GM10847 (cell line): ENCODE results near the gene SPNS2.

ENCODE experiments used
- POLR2A ChIP-seq: IDR thresholded peaks from 2 replicates; pipeline ENCODE4 v1.6.1; 2011; ENCODE audit not compliant: insufficient read length; ENCODE audit errors: extremely low read depth

The SPNS2 gene

GRCh38 chr17:4520894-4521600 lies 22.4 kb downstream of the SPNS2 start:
- TF ChIP-seq POLR2A, result no peak

- TF ChIP-seq POLR2A, result no peak
Observed at GRCh38 chr17:4522661-4523060, 24.0 kb downstream of the SPNS2 start.

- TF ChIP-seq POLR2A, result no peak
Observed at GRCh38 chr17:4523946-4524345, 25.3 kb downstream of the SPNS2 start.

DNA sequence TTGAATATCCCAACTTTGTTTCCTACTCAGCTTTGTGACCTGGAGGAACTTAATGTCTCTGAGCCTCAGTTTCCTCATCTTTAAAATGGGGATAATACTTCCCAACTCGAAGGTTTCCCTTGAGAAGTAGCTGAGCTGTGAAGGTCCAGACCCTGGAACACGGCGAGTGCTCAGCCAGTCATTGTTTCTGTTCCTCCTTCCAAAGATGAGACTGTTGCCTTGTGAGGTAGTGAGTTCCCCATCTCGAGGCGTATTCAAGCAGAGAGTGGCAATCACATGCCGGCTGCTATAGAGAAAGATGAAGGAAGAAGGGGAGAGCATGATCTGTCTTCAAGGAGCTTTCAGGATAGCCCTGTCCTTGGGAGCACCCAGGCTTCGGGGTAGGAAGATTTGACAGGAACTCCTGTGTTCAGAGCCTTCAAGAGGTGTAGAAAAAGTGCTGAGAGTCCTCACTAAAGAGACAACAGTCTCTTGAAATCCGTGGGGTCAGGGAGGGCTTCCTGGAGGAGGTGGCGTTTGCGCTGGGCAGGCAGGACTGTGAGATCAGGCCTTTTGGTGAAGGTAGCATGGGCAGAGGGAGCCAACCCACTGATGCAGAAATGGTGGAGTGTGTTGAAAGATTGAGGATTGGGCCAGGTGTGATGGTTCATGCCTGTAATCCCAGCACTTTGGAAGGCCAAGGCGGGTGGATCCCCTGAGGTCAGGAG lies 27.2 kb downstream of the SPNS2 start:
- TF ChIP-seq POLR2A, result no peak

DNA sequence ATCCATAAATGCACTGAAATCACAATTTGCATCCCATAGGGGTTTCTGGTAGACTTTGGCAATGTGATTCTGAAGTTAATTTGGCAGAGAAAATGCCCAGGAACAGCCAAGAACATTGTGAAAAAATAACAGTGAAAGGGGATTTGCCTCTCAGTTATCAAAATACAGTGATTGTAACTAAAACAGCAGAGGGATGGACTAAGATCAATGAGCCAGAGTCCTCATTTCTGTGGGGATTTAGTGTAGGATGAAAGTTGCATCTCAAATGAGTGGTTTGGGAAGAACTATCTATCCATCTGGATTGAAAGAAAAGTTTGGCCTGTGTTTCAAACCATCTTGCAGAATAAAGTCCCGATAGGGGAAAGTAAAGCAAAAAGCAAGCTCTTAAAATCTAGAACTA lies 28.5 kb downstream of the SPNS2 start:
- TF ChIP-seq POLR2A, result no peak

DNA sequence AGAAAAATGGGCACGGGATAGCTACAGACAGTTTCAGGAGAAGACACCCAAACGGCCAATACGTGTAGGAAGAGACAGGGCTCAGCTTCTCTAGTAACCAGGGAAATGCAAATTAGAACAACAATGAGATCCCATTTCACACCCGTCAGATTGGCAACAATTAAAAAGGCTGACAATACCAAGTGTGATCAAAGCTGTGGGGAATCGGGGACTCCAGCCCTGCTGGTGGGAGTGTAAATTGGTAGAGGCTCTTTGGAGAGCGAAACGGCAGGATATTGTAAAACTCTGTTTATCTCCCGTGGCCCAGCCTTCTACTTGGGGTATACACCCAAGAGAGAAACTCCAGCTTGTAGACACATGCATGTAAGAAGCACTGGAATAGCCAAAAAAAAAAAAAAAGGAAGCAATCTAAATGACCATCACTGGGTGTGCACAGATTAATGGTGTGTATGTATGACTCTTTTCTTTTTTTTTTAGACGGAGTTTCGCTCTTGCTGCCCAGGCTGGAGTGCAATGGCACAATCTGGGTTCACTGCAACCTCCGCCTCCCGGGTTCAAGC lies 29.0 kb downstream of the SPNS2 start:
- no peak for TF ChIP-seq POLR2A

GRCh38 chr17:4529533-4530152 lies 31.0 kb downstream of the SPNS2 start:
- TF ChIP-seq POLR2A, result no peak

DNA sequence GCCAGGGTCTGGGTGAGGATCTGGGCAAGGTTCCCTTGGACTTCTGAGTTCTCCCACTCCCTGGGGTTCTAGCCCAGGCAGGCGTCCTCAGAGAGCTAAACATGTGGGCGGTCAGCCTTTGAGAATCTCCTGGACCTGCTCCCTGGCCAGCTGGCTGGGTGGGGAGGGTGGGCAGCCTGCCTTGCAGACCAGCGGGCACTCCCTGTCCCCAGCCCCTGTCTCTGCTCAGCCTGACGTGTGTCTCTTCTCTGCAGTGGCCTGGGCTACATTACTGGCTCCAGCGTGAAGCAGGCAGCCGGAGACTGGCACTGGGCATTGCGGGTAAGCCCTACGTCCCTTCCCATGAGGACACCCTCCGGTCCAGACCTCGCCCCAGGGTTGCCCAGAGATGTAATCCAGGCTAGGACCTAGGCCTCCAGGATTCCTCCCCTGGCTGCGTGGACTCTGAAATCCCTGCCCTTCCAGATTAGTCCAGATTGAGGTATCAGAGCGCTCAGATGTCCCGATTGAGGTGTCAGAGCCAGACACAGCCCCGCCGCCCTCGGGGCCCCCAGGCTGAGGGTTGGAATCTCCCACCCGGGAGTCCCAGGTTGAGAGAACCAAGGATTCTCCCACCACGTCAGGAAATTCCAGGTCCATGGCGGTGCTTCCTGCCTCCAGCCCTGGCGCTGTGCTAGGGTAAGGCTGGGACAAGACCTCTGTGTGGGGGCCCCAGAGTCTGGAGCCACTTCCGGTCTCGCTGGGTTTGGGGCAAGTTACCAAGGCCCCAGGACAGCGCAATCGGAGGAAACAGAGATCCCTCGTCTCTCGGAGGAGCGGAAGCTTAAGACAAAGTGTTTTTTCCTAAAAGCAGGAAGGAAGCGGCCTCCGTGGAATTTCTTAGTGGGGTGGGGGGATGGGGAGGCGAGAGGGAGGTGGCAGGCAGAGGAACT lies 32.4 kb downstream of the SPNS2 start:
- no peak for TF ChIP-seq POLR2A

- TF ChIP-seq POLR2A, result no peak
Observed at GRCh38 chr17:4531988-4532736, 33.5 kb downstream of the SPNS2 start.

GRCh38 chr17:4532860-4533522 lies 34.3 kb downstream of the SPNS2 start:
- TF ChIP-seq POLR2A, result no peak

GRCh38 chr17:4533523-4534504 lies 35.1 kb downstream of the SPNS2 start:
- no peak for TF ChIP-seq POLR2A

GRCh38 chr17:4534515-4534914 lies 35.8 kb downstream of the SPNS2 start:
- no peak for TF ChIP-seq POLR2A

GRCh38 chr17:4534928-4535666 lies 36.4 kb downstream of the SPNS2 start:
- TF ChIP-seq POLR2A, result no peak
